K562 (cell line): ENCODE measurements around the gene ATE1. TPM values are rescaled to one million over a fixed set of nuclear protein-coding genes. Genes with fewer than 3 reads are reported as not detected.

Source experiments
- ATAC-seq: fragments of 200-7000 bp; cut with Tn5 transposase; 3 replicates; pipeline ENCODE4 v1.9.1; 2020; ENCODE audit warnings: moderate library complexity
- BruUV-seq: library from RNA; stranded (reverse); fragments of 400-500 nt; replicated peaks from 2 replicates; lab custom pipeline; 2021; lab: Mats Ljungman, UMichigan
- CTCF ChIA-PET: fragments of 300-600 bp; formaldehyde crosslinking; extraction: SDS; loops from one replicate; lab custom pipeline; 2021; ENCODE audit warnings: low intra/inter-chr PET ratio; lab: Yijun Ruan, JAX
- POLR2A ChIA-PET: fragments of 300-600, 350-650 bp; sonication (Branson Sonifier 250); formaldehyde crosslinking; extraction: SDS; loops from one replicate; lab custom pipeline; 2021; ENCODE audit warnings: antibody characterized with exemption, inconsistent platforms; lab: Yijun Ruan, JAX
- DNase-seq, 4 experiments: peaks; one replicate each; pipeline versions ENCODE4 v3.0.0 to v3.0.0-alpha.2; 2011 to 2018; ENCODE audit warnings: low spot score in 3 of 4, mixed read lengths in 3 of 4; ENCODE audit errors: extremely low read depth in 1 of 4
- FAIRE-seq: peaks from 2 replicates; lab custom pipeline; 2011; peaks lifted over from hg19 to GRCh38; lab: Jason Lieb, UNC
- H2AFZ ChIP-seq: 2 replicates; pipeline ENCODE4 v1.6.0; 2011; ENCODE audit warnings: low read depth, low read length, control low read depth, inconsistent platforms
- H3K27ac ChIP-seq: fragments of 200-600 bp; 3 replicates; pipeline ENCODE4 v1.8.0; 2011; ENCODE audit warnings: low read depth, mild to moderate bottlenecking, control low read depth, inconsistent platforms, low read length, moderate library complexity, mixed read lengths; ENCODE audit errors: extremely low read depth
- H3K27me3 ChIP-seq, 2 experiments: fragments of 300-600 bp in 1 of 2; 2 replicates in 1 of 2; 3 replicates in 1 of 2; pipeline versions ENCODE4 v1.6.0 to v1.8.0; 2011; ENCODE audit warnings: inconsistent platforms in 2 of 2, low read length in 2 of 2, mild to moderate bottlenecking in 1 of 2, mixed read lengths in 1 of 2, moderate library complexity in 1 of 2; ENCODE audit not compliant: control insufficient read depth in 2 of 2, insufficient read depth in 2 of 2
- H3K36me3 ChIP-seq: fragments of 300-600 bp; 3 replicates; pipeline ENCODE4 v1.8.0; 2011; ENCODE audit warnings: mild to moderate bottlenecking, low read length, inconsistent platforms; ENCODE audit not compliant: control insufficient read depth, insufficient read depth
- H3K4me1 ChIP-seq, 2 experiments: fragments of 200-600 bp in 1 of 2; replicated peaks in 1 of 2; 2 replicates in 1 of 2; 3 replicates in 1 of 2; pipeline versions ENCODE4 v1.5.1 to v1.8.0; 2011; ENCODE audit warnings: inconsistent platforms in 2 of 2, low read length in 2 of 2, mild to moderate bottlenecking in 1 of 2, mixed read lengths in 1 of 2, moderate library complexity in 1 of 2; ENCODE audit not compliant: control insufficient read depth in 2 of 2, insufficient read depth in 2 of 2
- H3K4me2 ChIP-seq: 2 replicates; pipeline ENCODE4 v1.6.1; 2011; ENCODE audit warnings: low read length, control low read depth, inconsistent platforms, mixed read lengths; ENCODE audit not compliant: insufficient read depth
- H3K4me3 ChIP-seq: fragments of 200-600 bp; sonication (generic), shearing (Covaris generic); 2 replicates; pipeline ENCODE4 v1.5.1; 2016; ENCODE audit warnings: control low read depth, inconsistent platforms
- H3K79me2 ChIP-seq: fragments of 200-600 bp; 3 replicates; pipeline ENCODE4 v1.8.0; 2011; ENCODE audit warnings: low read length, inconsistent platforms; ENCODE audit not compliant: control insufficient read depth, insufficient read depth
- H3K9ac ChIP-seq, 2 experiments: 2 replicates each; pipeline versions ENCODE4 v1.6.0 to v1.6.1; 2011; ENCODE audit warnings: low read depth in 2 of 2, low read length in 2 of 2, control low read depth in 1 of 2, inconsistent platforms in 1 of 2, mild to moderate bottlenecking in 1 of 2, mixed read lengths in 1 of 2; ENCODE audit not compliant: insufficient read depth in 1 of 2
- H3K9me1 ChIP-seq: one replicate; pipeline ENCODE4 v1.6.0; 2011; ENCODE audit warnings: inconsistent platforms, mild to moderate bottlenecking, low read length, moderate library complexity; ENCODE audit not compliant: control insufficient read depth, insufficient read depth
- H3K9me3 ChIP-seq: replicated peaks from 2 replicates; pipeline ENCODE4 v1.5.1; 2011; ENCODE audit warnings: low read depth, low read length, inconsistent platforms; ENCODE audit not compliant: control insufficient read depth, insufficient read depth
- H4K20me1 ChIP-seq: replicated peaks from 2 replicates; pipeline ENCODE4 v1.6.1; 2011; ENCODE audit warnings: low read length, inconsistent platforms, mixed read lengths; ENCODE audit not compliant: control insufficient read depth, insufficient read depth
- CREB5 ChIP-seq: fragments of 250-450 bp; sonication (Bioruptor Pico); IDR thresholded peaks from 2 replicates; pipeline ENCODE4 v1.5.0; 2020; ENCODE audit warnings: mild to moderate bottlenecking
- CREBBP ChIP-seq: IDR thresholded peaks from one replicate; pipeline ENCODE4 v1.6.1; 2012; ENCODE audit warnings: low read depth, mild to moderate bottlenecking, control low read depth, inconsistent platforms, low read length
- HDAC6 ChIP-seq: IDR thresholded peaks from 2 replicates; pipeline ENCODE4 v1.6.1; 2012; ENCODE audit warnings: low read depth, mild to moderate bottlenecking, control low read depth, inconsistent platforms, low read length, moderate library complexity
- HMGN3 ChIP-seq: IDR thresholded peaks from 2 replicates; pipeline ENCODE4 v1.6.1; 2011; ENCODE audit warnings: borderline replicate concordance, low read depth, mild to moderate bottlenecking, mixed read lengths, low read length; ENCODE audit not compliant: insufficient read length; ENCODE audit errors: extremely low read depth
- MAFG ChIP-seq: fragments of 450-650 bp; conservative IDR thresholded peaks from 2 replicates; pipeline ENCODE4 v1.6.1; 2016; ENCODE audit warnings: missing genetic modification characterization, missing compliant biosample characterization
- MYNN ChIP-seq, 2 experiments: sonication (generic); formaldehyde crosslinking in 1 of 2; IDR thresholded peaks; 2 replicates each; pipeline versions ENCODE4 v1.5.0 to v1.6.1; 2016 to 2020; ENCODE audit warnings: antibody characterized with exemption in 1 of 2, missing genetic modification reagents in 1 of 2
- NCOA1 ChIP-seq: fragments of 450-650 bp; IDR thresholded peaks from 2 replicates; pipeline ENCODE4 v1.6.1; 2016; ENCODE audit warnings: low read depth
- NR1H2 ChIP-seq: sonication (generic); formaldehyde crosslinking; IDR thresholded peaks from 2 replicates; pipeline ENCODE4 v1.4.0; 2020; ENCODE audit warnings: mild to moderate bottlenecking, missing genetic modification reagents
- PRMT5 ChIP-seq: sonication (generic); formaldehyde crosslinking; IDR thresholded peaks from 2 replicates; pipeline ENCODE4 v1.5.0; 2020; ENCODE audit warnings: missing genetic modification reagents
- PRPF4 ChIP-seq: fragments of 200-400 bp; formaldehyde crosslinking; IDR thresholded peaks from one replicate; pipeline ENCODE4 v1.6.1; 2017; ENCODE audit warnings: low read length, low read depth, mild to moderate bottlenecking; ENCODE audit not compliant: insufficient read depth, poor library complexity, severe bottlenecking
- SMARCB1 ChIP-seq: IDR thresholded peaks from 2 replicates; pipeline ENCODE4 v1.6.1; 2011; ENCODE audit warnings: improper control_type of control experiment, low read depth; ENCODE audit not compliant: insufficient read length
- TRIM25 ChIP-seq: fragments of 450-650 bp; IDR thresholded peaks from 2 replicates; pipeline ENCODE4 v1.7.0; 2016; ENCODE audit warnings: borderline replicate concordance
- ZNF511 ChIP-seq: sonication (generic); formaldehyde crosslinking; IDR thresholded peaks from 2 replicates; pipeline ENCODE4 v1.8.0; 2022; ENCODE audit warnings: mild to moderate bottlenecking, missing genetic modification reagents
- WGBS: fragments of 100-300 bp; shearing (Covaris generic); methylation state at CpG from one replicate; pipeline ENCODE4 v1.1.6; 2016; ENCODE audit warnings: low coverage, mixed read lengths; ENCODE audit not compliant: insufficient coverage; ENCODE audit errors: missing lambda C conversion rate; 5-methylcytosine and 5-hydroxymethylcytosine counted together
- in situ Hi-C: fragments of 300-500 bp; cut with MboI; formaldehyde crosslinking; loops from 4 replicates; pipeline ENCODE4 v1.15.0; 2018; ENCODE audit warnings: inconsistent platforms, mixed read lengths
- intact Hi-C: fragments of 100-400 bp; cut with micrococcal nuclease; formaldehyde crosslinking; loops from 2 replicates; pipeline ENCODE4 v1.14.2; 2022
- polyA plus RNA-seq, 8 experiments: library from polyadenylated mRNA; depleted of rRNA in 4 of 8; stranded (reverse) in 5 of 8; unstranded in 3 of 8; fragments of >200 nt; fragmentation: Nextera tagmentation in 2 of 8; fragmentation: Illumina TruSeq in 1 of 8; extraction: Ambion mirVana in 2 of 8; extraction: Trizol in 1 of 8; gene quantifications; 2 replicates each; pipeline versions ENCODE4 v1.2.1 to v1.2.3, GENCODE V29; 2011 to 2014; ENCODE audit warnings: inconsistent platforms in 1 of 8, missing spikeins in 1 of 8
- total RNA-seq, 7 experiments: library from RNA; depleted of rRNA in 6 of 7; stranded (reverse); fragments of >200 nt in 6 of 7; fragmentation: Illumina TruSeq in 2 of 7; extraction: Trizol in 2 of 7; gene quantifications; 2 replicates each; pipeline versions ENCODE4 v1.2.1 to v1.2.3, GENCODE V29; 2011 to 2021; ENCODE audit warnings: low replicate concordance in 1 of 7

Gene ATE1
- total and polyA plus RNA-seq, 9 of the 15 experiments (the other 6 are each of a cell fraction or from before 2014, with no cell fraction given): 3.0 to 14.2 (median 8.8) TPM

DNA sequence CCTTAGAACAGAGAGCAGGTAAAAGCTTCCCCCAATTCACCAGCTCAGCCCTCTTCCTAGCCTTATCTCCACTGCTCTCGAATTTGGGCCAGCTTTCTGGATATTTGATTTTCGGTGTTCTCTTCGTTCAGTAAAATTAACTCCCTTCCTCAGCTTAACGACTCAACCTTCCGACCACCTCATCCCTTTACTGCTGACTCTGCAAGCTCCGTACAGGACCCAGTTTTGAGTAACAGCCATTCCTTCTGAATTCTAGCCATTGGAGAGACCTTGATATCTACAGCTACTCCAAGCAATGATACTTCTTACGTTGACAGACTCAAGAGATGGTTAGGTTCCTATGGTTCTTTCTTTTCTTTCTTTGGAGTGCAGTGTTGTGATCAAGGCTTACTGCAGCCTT is 65.8 kb downstream of the ATE1 start:
- Histone ChIP-seq H3K36me3 (no peaks in the 10 kb centered on the region), H3K9ac (no peak overlapping the region), H3K4me1 (no peaks in the 10 kb centered on the region; a peak in 1 of 5 replicates), H3K4me2 (no peak overlapping the region), H3K9me3 (no peaks in the 10 kb centered on the region), H3K27ac (no peak overlapping the region), H4K20me1 (no peaks in the 10 kb centered on the region), H2AFZ (no peak overlapping the region), H3K4me3 (no peak overlapping the region), H3K79me2 (no peaks in the 10 kb centered on the region), H3K9me1 (no peaks in the 10 kb centered on the region), H3K27me3 (no peaks in the 10 kb centered on the region)
- intact Hi-C loops: no loop called here
- ChIA-PET CTCF (no interaction called here), POLR2A (no interaction called here)
- BruUV-seq: no TSS peak
- in situ Hi-C loops: no loop called here
- WGBS: 84% methylated on average over 7 of the region's 7 CpGs
- no peak for DNase-seq
- no peak for FAIRE-seq
- TF ChIP-seq PRPF4 (no peak), PRMT5 (CRISPR knock-in tag) (no peak), NCOA1 (no peak), HMGN3 (no peak), CREB5 (no peak), MYNN (IDR thresholded peaks at IDR 0.05) (no peak), MYNN (CRISPR knock-in tag; IDR thresholded peaks at IDR 0.05) (no peak), TRIM25 (no peak), SMARCB1 (no peak), ZNF511 (CRISPR knock-in tag) (no peak), MAFG (tag) (no peak), HDAC6 (no peak), NR1H2 (no peak), CREBBP (no peak)
- no peak for ATAC-seq
